Mesenchymal stem cell (in vitro differentiated cells and primary cell): ENCODE measurements around the gene DYNC2I2.

Experiments
- DNase-seq: peaks from one replicate; pipeline ENCODE4 v3.0.0-alpha.2; 2013
- H2AFZ ChIP-seq: one replicate; pipeline ENCODE4 v1.6.1; 2013; ENCODE audit warnings: low read depth, mild to moderate bottlenecking, control low read depth, inconsistent platforms, low read length, moderate library complexity
- H2AK5ac ChIP-seq: 2 replicates; pipeline ENCODE4 v1.6.1; 2013; ENCODE audit warnings: low read length, moderate library complexity, mild to moderate bottlenecking, inconsistent platforms; ENCODE audit not compliant: severe bottlenecking
- H2BK120ac ChIP-seq: one replicate; pipeline ENCODE4 v1.6.1; 2013; ENCODE audit warnings: low read depth, mild to moderate bottlenecking, inconsistent platforms, low read length, moderate library complexity
- H2BK12ac ChIP-seq, 2 experiments: one replicate each; pipeline ENCODE4 v1.6.1; 2013; ENCODE audit warnings: inconsistent platforms in 2 of 2, low read length in 2 of 2, mild to moderate bottlenecking in 2 of 2, moderate library complexity in 2 of 2, control low read depth in 1 of 2
- H2BK15ac ChIP-seq: one replicate; pipeline ENCODE4 v1.6.1; 2013; ENCODE audit warnings: mild to moderate bottlenecking, low read depth, inconsistent platforms; ENCODE audit not compliant: poor library complexity, severe bottlenecking
- H2BK5ac ChIP-seq: 2 replicates; pipeline ENCODE4 v1.6.1; 2013; ENCODE audit warnings: low read depth, mild to moderate bottlenecking, low read length, control low read depth, inconsistent platforms; ENCODE audit not compliant: poor library complexity, severe bottlenecking
- H3K14ac ChIP-seq, 2 experiments: one replicate each; pipeline ENCODE4 v1.6.1; 2013; ENCODE audit warnings: inconsistent platforms in 2 of 2, low read length in 2 of 2, control low read depth in 1 of 2, mild to moderate bottlenecking in 1 of 2, moderate library complexity in 1 of 2
- H3K18ac ChIP-seq, 2 experiments: one replicate each; pipeline ENCODE4 v1.6.1; 2013; ENCODE audit warnings: inconsistent platforms in 2 of 2, low read length in 2 of 2, control low read depth in 1 of 2, low read depth in 1 of 2, mild to moderate bottlenecking in 1 of 2
- H3K23ac ChIP-seq, 2 experiments: one replicate each; pipeline ENCODE4 v1.6.1; 2013; ENCODE audit warnings: inconsistent platforms in 2 of 2, low read length in 2 of 2, mild to moderate bottlenecking in 2 of 2, moderate library complexity in 2 of 2, control low read depth in 1 of 2
- H3K27ac ChIP-seq: 2 replicates; pipeline ENCODE4 v1.5.1; 2013; ENCODE audit warnings: mild to moderate bottlenecking, moderate library complexity, low read length, control low read depth, inconsistent platforms; ENCODE audit not compliant: poor library complexity, severe bottlenecking
- H3K27me3 ChIP-seq, 2 experiments: 2 replicates each; pipeline versions ENCODE4 v1.6.1 to v1.7.0; 2013; ENCODE audit warnings: low read length in 2 of 2, mild to moderate bottlenecking in 2 of 2, moderate library complexity in 2 of 2, control low read depth in 1 of 2, inconsistent platforms in 1 of 2; ENCODE audit not compliant: control insufficient read depth in 1 of 2, insufficient read depth in 1 of 2
- H3K36me3 ChIP-seq, 2 experiments: 2 replicates each; pipeline versions ENCODE4 v1.6.1 to v1.7.0; 2013; ENCODE audit warnings: low read length in 2 of 2, control low read depth in 1 of 2, inconsistent platforms in 1 of 2, low read depth in 1 of 2, mild to moderate bottlenecking in 1 of 2; ENCODE audit not compliant: insufficient read depth in 2 of 2, control insufficient read depth in 1 of 2
- H3K4ac ChIP-seq, 2 experiments: one replicate each; pipeline ENCODE4 v1.6.1; 2013; ENCODE audit warnings: inconsistent platforms in 2 of 2, low read length in 2 of 2, mild to moderate bottlenecking in 2 of 2, moderate library complexity in 2 of 2, control low read depth in 1 of 2, low read depth in 1 of 2
- H3K4me1 ChIP-seq: 2 replicates; pipeline ENCODE4 v1.6.1; 2013; ENCODE audit warnings: low read depth, low read length, control low read depth; ENCODE audit not compliant: control insufficient read depth, insufficient read depth
- H3K4me2 ChIP-seq: 2 replicates; pipeline ENCODE4 v1.6.1; 2013; ENCODE audit warnings: low read length, mild to moderate bottlenecking, inconsistent platforms; ENCODE audit not compliant: poor library complexity, severe bottlenecking
- H3K4me3 ChIP-seq, 2 experiments: 2 replicates each; pipeline versions ENCODE4 v1.5.1 to v1.7.0; 2013; ENCODE audit warnings: low read length in 2 of 2, mild to moderate bottlenecking in 2 of 2, control low read depth in 1 of 2, low read depth in 1 of 2; ENCODE audit not compliant: insufficient read depth in 1 of 2
- H3K79me1 ChIP-seq: replicated peaks from 2 replicates; pipeline ENCODE4 v1.6.1; 2013; ENCODE audit warnings: mild to moderate bottlenecking, control low read depth, low read length, inconsistent platforms; ENCODE audit not compliant: poor library complexity, severe bottlenecking
- H3K9ac ChIP-seq: 2 replicates; pipeline ENCODE4 v1.7.0; 2013; ENCODE audit warnings: mild to moderate bottlenecking, low read length, moderate library complexity
- H3K9me3 ChIP-seq: 2 replicates; pipeline ENCODE4 v1.7.0; 2013; ENCODE audit warnings: mild to moderate bottlenecking, low read length; ENCODE audit not compliant: control insufficient read depth
- H4K8ac ChIP-seq: one replicate; pipeline ENCODE4 v1.6.1; 2013; ENCODE audit warnings: inconsistent platforms, mild to moderate bottlenecking, low read length, moderate library complexity
- H4K91ac ChIP-seq: one replicate; pipeline ENCODE4 v1.6.1; 2013; ENCODE audit warnings: mild to moderate bottlenecking, low read length, inconsistent platforms
- WGBS: methylation state at CpG from one replicate; pipeline ENCODE4 v1.1.7; 2013; ENCODE audit warnings: mixed read lengths; 5-methylcytosine and 5-hydroxymethylcytosine counted together

Gene DYNC2I2

GRCh38 chr9:128621730-128622455, 34.8 kb downstream of the DYNC2I2 start:
- Histone ChIP-seq H4K8ac (no peak overlapping the region), H3K4me1 (no peaks in the 10 kb centered on the region), H2BK120ac (no peak overlapping the region), H3K4me2 (no peak overlapping the region), H2BK15ac (no peak overlapping the region), H2AK5ac (no peak overlapping the region), H2BK5ac (no peak overlapping the region), H3K14ac (no peak overlapping the region), H3K23ac (no peak overlapping the region), H2AFZ (no peak overlapping the region), H3K4me3 (no peak overlapping the region), H4K91ac (no peak overlapping the region), H3K9me3 (no peaks in the 10 kb centered on the region), H3K27me3 (no peaks in the 10 kb centered on the region), H3K18ac (no peak overlapping the region), H2BK12ac (no peak overlapping the region), H3K27ac (no peak overlapping the region), H3K4ac (no peak overlapping the region), H3K79me1 (peaks cover 22% of the 10 kb centered on the region), H3K9ac (no peak overlapping the region), H3K36me3 (peaks cover 88 to 93% of the 10 kb centered on the region in 2 experiments)
- DNase-seq: no peak
- WGBS: 94% methylated on average over 14 of the region's 14 CpGs

- H3K23ac ChIP-seq: no peak overlapping the region
- peaks cover 82 to 93% of the 10 kb centered on the region in 2 experiments for H3K36me3 ChIP-seq
- WGBS: 99% methylated on average over 5 of the region's 5 CpGs
- no peak overlapping the region for H2BK120ac ChIP-seq
- no peak overlapping the region for H3K9ac ChIP-seq
- no peaks in the 10 kb centered on the region for H3K4me1 ChIP-seq
- no peak overlapping the region for H2AFZ ChIP-seq
- H2BK5ac ChIP-seq: no peak overlapping the region
- H3K14ac ChIP-seq: no peak overlapping the region
- H3K4me3 ChIP-seq: no peak overlapping the region
- H4K8ac ChIP-seq: no peak overlapping the region
- no peak overlapping the region for H4K91ac ChIP-seq
- H3K79me1 ChIP-seq: peaks cover 16% of the 10 kb centered on the region
- no peak overlapping the region for H3K4me2 ChIP-seq
- no peak overlapping the region for H2AK5ac ChIP-seq
- H2BK15ac ChIP-seq: no peak overlapping the region
- DNase-seq: no peak
- H3K9me3 ChIP-seq: no peaks in the 10 kb centered on the region
- no peak overlapping the region for H3K4ac ChIP-seq
- H3K27me3 ChIP-seq: no peaks in the 10 kb centered on the region
- no peak overlapping the region for H2BK12ac ChIP-seq
- no peak overlapping the region for H3K18ac ChIP-seq
- H3K27ac ChIP-seq: no peak overlapping the region
These were observed 36.9 kb downstream of the DYNC2I2 start for GRCh38 chr9:128619779-128620178.

- Histone ChIP-seq H3K27ac (no peak overlapping the region), H4K8ac (no peak overlapping the region), H3K18ac (no peak overlapping the region), H2BK5ac (no peak overlapping the region), H3K4me2 (no peak overlapping the region), H3K27me3 (no peaks in the 10 kb centered on the region), H3K9ac (no peak overlapping the region), H3K79me1 (peaks cover 12% of the 10 kb centered on the region), H2BK120ac (no peak overlapping the region), H2BK15ac (no peak overlapping the region), H3K4me1 (no peaks in the 10 kb centered on the region), H2BK12ac (no peak overlapping the region), H2AFZ (no peak overlapping the region), H2AK5ac (no peak overlapping the region), H3K14ac (no peak overlapping the region), H4K91ac (no peak overlapping the region), H3K4ac (no peak overlapping the region), H3K9me3 (no peaks in the 10 kb centered on the region), H3K23ac (no peak overlapping the region), H3K4me3 (no peak overlapping the region), H3K36me3 (peaks cover 80 to 93% of the 10 kb centered on the region in 2 experiments)
- no peak for DNase-seq
- WGBS: 98% methylated on average over 6 of the region's 6 CpGs
These were observed 37.5 kb downstream of the DYNC2I2 start for GRCh38 chr9:128619127-128619526.

- Histone ChIP-seq H2BK5ac (no peak overlapping the region), H3K14ac (no peak overlapping the region), H3K18ac (no peak overlapping the region), H3K23ac (no peak overlapping the region), H2AFZ (no peak overlapping the region), H2BK12ac (no peak overlapping the region), H3K9ac (no peak overlapping the region), H4K8ac (no peak overlapping the region), H3K4me3 (no peak overlapping the region), H2BK15ac (no peak overlapping the region), H3K36me3 (peaks cover 85 to 93% of the 10 kb centered on the region in 2 experiments), H4K91ac (no peak overlapping the region), H2BK120ac (no peak overlapping the region), H3K27ac (no peak overlapping the region), H2AK5ac (no peak overlapping the region), H3K9me3 (no peaks in the 10 kb centered on the region), H3K79me1 (peaks cover 16% of the 10 kb centered on the region), H3K4me1 (no peaks in the 10 kb centered on the region), H3K27me3 (no peaks in the 10 kb centered on the region), H3K4me2 (no peak overlapping the region), H3K4ac (no peak overlapping the region)
- WGBS: 98% methylated on average over 8 of the region's 8 CpGs
- no peak for DNase-seq
These were observed 38.7 kb downstream of the DYNC2I2 start for GRCh38 chr9:128617943-128618342.
